ENCODE data around the gene MPIG6B. TPM values are rescaled to one million over a fixed set of nuclear protein-coding genes. Genes with fewer than 3 reads are reported as not detected.

Gene MPIG6B, protein sequence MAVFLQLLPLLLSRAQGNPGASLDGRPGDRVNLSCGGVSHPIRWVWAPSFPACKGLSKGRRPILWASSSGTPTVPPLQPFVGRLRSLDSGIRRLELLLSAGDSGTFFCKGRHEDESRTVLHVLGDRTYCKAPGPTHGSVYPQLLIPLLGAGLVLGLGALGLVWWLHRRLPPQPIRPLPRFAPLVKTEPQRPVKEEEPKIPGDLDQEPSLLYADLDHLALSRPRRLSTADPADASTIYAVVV
- not detected in 2 replicates for total RNA-seq

DNA sequence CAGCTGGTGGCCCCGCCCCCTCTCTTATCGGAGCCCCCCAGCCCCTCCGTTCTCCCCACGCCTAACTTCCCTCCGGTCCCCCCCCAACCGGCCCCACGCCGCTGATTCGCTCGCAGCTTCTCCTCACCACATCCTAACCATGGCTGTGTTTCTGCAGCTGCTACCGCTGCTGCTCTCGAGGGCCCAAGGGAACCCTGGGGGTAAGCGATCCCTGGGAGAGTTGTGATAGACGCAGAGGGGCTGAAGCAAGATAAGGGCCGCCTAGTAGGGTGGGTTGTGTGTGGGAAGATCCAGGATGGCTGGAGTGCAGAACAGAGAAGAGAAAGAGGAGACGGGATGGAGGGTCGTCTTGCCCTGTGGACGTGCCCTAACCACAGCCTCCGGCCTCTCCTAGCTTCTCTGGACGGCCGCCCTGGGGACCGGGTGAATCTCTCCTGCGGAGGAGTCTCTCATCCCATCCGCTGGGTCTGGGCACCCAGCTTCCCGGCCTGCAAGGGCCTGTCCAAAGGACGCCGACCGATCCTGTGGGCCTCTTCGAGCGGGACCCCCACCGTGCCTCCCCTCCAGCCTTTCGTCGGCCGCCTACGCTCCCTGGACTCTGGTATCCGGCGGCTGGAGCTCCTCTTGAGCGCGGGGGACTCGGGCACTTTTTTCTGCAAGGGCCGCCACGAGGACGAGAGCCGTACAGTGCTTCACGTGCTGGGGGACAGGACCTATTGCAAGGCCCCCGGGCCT is at the start of gene MPIG6B:
MPIG6B (plus strand) TSS at position 129 of the 735 bp plus-strand sequence; CDS start at position 140, 11 bp downstream.

DNA sequence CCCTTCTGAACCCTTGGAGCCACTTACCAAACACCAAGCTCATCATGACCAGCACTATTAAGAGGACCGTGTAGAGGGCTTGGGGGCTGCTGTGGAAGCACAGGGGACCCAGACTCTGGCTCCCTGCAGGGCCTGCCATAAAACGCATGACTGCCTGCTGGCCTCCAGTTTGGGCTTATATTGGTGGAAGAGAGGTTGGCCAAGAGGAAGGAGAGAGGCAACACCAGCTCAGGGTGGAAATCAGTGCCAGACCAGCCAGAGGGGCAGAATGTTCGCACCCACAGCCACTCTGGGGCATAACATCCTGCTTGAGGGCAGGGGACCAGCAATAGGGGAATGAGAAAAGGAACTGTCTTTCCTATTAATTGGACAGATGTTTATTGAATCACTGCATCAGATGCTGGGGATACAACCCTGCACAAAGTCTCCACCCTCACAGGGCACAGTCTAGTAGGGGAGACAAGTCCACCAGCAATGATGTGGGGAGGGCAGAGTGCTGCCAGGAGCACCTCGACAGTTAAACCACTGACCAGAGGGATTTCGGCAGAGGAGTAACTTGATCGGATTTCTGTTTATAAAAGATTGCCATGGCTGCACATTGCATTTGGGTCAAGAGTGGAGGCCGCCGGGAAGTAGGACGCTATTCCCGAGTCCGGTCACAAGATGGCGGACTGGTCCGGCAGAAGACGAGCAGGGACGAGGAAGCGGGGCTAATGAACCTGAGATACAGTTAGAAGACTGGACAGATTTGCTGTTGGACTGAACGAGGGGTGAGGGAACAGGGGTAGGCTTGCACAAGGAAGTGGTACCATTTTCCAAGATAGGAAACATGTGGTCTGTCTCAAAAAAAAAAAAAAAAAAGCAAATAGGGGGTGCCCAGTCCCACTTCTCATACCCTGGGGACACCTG is 42.7 kb upstream of the MPIG6B start, which contains the start of gene LY6G5C:
LY6G5C (minus strand) TSS at position 842 of the 909 bp plus-strand sequence; CDS start at position 148, 694 bp downstream.

DNA sequence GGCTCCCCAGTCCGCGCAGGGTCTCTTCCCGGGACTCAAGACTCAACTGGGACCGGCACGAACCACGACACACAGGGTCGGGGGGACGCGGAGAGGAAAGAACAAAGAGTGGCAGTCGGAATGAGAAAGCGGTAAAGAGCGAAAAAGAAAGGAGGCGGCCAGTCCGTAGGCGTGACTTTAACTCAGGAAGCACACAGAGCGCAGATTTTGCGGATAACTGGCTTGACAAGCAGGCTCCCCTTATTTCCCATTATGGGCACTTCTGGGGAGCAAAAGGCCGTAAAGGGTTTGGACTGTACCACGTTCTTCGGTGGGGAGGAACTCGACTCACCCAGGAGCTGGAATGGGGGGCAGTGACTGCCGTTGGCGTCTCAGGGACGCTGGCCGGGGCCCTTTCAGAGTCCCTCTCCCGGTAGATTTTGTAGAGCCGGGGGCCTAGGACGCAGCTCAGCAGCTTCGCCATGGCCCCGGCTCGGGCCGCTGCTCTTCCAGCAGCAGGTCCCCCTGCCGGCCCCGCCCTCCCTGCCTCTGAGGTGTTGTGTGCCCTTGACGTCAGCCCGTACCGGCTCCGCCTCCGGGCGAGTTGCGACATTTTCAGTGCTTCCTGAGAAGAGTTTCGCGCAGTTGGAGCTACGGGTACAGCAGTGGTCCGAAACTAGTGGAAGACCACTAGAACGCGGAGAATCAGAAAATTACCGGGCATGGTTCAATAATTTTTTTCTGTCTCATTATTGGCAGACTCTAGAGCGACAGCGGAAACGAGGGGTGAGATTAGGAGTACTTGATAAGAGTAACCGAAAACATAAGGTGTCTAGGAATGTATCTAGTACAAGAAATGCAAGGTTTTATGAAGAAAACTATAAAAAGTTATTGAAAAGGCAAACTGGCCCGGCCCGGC is 20.1 kb upstream of the MPIG6B start, which contains the start of gene ABHD16A:
ABHD16A (minus strand) TSS at position 506 of the 898 bp plus-strand sequence; CDS start at position 463, 43 bp downstream.

DNA sequence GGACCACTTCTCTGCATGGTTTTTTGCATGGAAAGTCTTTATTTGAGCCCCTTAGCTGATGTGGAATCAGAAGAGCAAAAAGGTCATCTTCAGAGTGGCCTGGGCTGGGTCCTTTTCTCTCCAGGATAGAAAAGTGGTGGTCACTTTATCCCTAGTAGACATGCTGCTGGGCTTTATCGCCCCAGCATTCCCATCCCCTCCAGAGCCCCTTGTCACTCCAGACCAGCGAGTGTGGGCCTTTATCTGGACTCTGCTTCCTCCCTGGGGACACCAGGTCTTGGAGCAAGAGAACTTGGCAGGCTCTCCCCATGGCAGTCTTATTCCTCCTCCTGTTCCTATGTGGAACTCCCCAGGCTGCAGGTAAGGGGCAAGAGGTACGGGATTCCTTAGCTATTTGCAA is 16.6 kb upstream of the MPIG6B start, which contains the start of gene LY6G6F:
LY6G6F (plus strand) TSS at position 268 of the 400 bp plus-strand sequence; CDS start at position 309, 41 bp downstream.

DNA sequence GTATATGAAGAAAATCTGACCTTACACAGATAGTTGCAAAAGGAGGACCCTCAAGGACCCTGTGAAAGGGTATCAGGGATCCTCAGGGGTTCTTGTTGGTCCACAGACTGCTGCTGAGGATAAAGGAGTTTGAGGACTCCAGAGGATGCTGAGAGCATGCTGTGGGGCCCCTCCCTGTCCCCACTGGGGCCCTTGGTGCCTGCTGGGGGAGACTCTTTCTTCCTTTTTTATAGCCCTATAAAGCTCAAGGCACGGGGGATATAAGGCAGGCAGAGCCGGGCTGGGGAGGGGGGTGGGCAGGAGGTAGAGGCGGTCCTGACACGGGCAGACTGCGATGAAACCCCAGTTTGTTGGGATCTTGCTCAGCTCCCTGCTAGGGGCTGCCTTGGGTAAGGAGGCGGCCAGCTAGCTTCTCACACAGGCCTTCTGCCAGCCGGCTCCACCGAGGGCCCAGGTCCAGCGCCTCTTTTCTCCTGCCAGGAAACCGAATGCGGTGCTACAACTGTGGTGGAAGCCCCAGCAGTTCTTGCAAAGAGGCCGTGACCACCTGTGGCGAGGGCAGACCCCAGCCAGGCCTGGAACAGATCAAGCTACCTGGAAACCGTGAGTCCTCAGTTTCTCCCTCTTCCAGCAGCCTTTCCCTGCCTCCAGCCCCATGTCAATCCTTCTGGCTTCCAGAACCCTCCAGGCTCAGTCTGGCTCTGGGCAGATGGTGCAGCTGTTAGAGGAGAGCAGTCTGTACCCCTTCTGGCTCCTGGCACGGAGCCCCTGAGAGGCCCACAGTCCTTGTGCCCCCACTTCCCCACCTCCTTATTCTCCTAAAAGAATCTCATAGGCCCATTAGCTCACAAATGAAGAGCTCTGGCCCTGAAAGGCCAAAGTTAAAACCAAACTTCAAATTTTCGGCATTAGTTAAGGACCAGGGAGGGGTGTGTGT is 7.9 kb upstream of the MPIG6B start, which contains the start of gene LY6G6D:
LY6G6D (plus strand) TSS at position 327 of the 937 bp plus-strand sequence; CDS start at position 335, 8 bp downstream.

DNA sequence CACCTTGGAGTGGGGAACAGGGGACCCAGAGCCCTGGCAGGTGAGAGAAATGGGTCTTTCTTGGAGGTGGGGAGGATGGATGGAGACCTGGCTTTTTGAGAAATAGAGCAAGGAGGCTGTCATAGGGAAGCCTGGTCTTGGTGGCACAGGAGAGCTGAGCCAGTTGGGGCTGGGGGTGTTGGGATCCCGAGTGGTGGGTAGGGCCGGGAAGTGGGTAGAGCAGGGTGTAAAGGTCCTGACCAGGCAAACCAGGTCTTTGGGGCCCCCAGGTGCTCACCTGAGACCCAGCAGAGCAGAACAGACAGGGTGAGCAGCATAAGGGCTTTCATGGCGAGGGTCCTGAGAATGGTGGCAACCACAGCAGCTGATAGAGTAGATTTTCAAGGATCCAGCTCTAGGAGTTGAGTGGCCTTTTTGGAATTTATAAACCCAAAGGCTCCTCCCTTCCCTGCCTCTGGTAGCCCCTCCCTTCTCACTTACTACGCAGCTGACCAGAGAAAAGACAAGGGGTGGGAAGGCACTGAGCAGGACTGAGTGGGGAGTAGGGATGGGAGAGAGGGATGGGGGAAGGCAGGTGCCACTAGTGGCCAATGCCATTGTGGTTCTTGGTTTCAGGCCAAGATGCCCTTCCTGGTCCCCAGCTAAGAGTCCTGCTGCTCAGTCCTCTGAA is 1.7 kb upstream of the MPIG6B start, which contains the start of gene LY6G6C:
LY6G6C (minus strand) TSS at position 396 of the 670 bp plus-strand sequence; CDS start at position 329, 67 bp downstream.

DNA sequence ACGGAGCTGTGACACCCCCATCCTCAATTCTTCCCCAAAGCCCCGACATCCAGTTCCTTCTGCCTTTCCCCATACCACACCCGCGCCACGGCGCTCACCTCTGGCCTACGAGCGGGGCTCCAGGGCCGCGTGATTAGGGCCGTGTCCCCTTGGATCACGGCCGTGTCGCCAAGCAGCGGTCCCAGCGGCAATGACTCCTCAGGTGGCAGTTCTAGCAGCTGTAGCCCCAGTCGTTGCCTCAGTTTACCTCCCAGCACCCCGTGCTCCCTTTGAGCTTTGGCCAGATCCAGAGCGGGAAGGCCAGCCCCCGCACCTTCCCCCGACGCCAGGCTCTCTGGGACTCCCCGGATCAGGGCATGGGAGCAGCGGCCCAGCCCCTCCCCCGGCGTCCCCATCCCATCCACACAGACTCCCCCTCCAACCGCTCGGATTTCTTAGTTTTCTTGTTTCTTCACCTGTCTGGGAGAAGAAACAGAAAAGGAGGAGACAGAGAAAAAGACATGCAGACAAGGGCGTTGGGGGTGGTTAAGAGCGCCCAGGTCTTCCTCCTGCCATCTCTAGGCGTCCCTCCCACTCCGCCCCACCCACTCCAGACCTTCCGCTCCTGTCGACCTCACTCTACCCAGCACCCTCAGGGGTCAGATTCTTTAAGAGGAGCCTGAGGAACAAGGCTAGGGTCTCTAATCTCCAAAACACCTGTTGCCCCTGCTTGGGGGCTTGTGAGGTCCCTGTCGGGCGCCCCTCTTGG is 5.8 kb downstream of the MPIG6B start, which contains the start of gene DDAH2:
DDAH2 (minus strand) TSS at position 533 of the 748 bp plus-strand sequence; CDS start at position 395, 138 bp downstream.

DNA sequence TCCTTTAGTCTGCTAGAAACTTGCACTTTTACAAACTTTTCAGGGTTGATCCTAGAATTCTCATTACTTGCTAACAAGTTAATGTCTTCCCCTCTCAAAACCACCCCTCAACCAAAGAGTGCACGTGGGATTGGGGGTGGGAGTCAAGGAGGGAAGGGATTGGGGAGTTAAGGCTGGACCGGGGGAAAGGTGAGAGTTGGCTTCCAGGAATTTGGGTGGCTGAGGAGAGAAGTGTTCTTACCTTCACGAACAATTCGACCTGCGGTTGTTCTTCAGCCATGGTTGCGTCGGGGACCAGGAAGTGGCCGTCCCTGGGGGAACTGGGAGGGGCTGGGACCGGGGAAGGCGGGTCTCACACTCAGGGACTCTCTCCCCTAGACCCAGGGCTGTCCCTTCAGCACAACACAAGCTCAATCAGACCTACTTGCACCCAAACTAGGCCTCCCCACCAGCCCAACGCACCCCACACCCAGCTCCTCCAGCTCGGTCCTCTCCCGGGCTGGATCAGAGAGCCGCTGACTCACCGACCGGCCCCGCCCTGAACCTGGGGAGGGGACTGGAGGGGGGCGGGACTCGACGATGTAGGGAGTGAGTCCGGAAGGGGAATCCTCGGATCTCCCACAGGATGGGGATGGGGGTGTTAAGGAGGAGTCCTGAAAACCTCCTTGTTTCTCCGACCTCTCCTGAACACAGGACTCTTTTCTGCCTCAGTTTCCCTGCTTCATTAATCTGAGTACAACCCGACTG is 13.0 kb downstream of the MPIG6B start, which contains the start of gene CLIC1:
CLIC1 (minus strand) TSS at position 510 of the 747 bp plus-strand sequence; CDS start at position 280, 230 bp downstream.

DNA sequence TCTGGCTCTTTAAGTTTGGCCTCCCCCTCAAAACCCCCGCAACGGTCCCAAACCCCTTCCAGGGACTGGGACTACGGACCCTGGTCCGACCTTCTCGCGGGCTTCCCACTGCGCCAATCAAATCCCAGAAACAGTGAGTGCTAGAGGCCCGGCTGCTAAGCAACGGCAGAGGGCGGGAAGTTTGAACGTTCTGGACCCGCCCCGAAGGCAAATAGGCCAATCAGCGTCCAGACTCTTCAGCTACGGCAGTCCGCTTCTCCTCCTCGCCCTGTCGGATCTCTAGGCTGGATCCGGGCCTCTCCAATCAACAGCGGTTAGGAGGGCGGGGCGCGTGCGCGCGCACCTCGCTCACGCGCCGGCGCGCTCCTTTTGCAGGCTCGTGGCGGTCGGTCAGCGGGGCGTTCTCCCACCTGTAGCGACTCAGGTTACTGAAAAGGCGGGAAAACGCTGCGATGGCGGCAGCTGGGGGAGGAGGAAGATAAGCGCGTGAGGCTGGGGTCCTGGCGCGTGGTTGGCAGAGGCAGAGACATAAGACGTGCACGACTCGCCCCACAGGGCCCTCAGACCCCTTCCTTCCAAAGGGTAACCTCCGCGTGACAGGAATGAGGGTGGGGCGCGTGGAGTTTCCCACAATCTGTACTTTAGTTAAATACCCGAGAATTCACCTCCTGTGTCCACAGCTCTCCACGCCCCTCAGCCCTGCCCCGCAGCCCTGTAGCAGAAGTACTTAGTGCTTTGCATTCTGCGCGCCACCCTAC is 16.6 kb downstream of the MPIG6B start, which contains the start of gene MSH5:
MSH5 (plus strand) TSS at position 367 of the 758 bp plus-strand sequence. CDS start 462 bp downstream, outside the sequence.

DNA sequence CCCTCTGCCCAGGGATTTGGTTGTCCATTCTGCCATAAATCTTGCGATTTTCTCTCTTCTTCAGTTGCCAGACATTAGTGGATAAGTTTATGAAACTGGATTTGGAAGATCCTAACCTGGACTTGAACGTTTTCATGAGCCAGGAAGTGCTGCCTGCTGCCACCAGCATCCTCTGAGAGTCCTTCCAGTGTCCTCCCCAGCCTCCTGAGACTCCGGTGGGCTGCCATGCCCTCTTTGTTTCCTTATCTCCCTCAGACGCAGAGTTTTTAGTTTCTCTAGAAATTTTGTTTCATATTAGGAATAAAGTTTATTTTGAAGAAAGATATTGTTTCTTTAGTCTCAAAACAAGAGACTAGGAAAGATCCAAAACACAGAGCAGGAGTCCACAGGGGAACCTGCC is 39.2 kb downstream of the MPIG6B start, which contains the start of gene SAPCD1:
SAPCD1 (plus strand) TSS at position 301 of the 400 bp plus-strand sequence. CDS start 399 bp downstream, outside the sequence.

Other genes with a start within 250 kb of the MPIG6B start
- 1.8 and 23.1 TPM in 2 replicates for gene MICB, start 225.2 kb upstream of the MPIG6B start, total RNA-seq
- not detected in 2 replicates for gene MCCD1, start 194.4 kb upstream of the MPIG6B start, total RNA-seq
- gene DDX39B, start 181.4 kb upstream of the MPIG6B start, total RNA-seq = 517 and 600 TPM in 2 replicates
- gene ATP6V1G2, start 176.8 kb upstream of the MPIG6B start, total RNA-seq = 4.1 and 5.9 TPM in 2 replicates
- gene NFKBIL1, start 175.8 kb upstream of the MPIG6B start, total RNA-seq = 17.8 and 24.4 TPM in 2 replicates
- not detected in 2 replicates for gene LTA, start 151.1 kb upstream of the MPIG6B start, total RNA-seq
- gene TNF, start 147.8 kb upstream of the MPIG6B start, total RNA-seq = not detected in 2 replicates
- 0.91 TPM in 1 of 2 replicates, not detected in the other for gene LTB, start 140.9 kb upstream of the MPIG6B start, total RNA-seq
- 0.08 TPM in 1 of 2 replicates, not detected in the other for gene LST1, start 137.1 kb upstream of the MPIG6B start, total RNA-seq
- not detected in 2 replicates for gene NCR3, start 130.4 kb upstream of the MPIG6B start, total RNA-seq
- not detected in 2 replicates for gene AIF1, start 108.1 kb upstream of the MPIG6B start, total RNA-seq
- 80.5 and 92.3 TPM in 2 replicates for gene PRRC2A, start 102.7 kb upstream of the MPIG6B start, total RNA-seq
- gene BAG6, start 70.7 kb upstream of the MPIG6B start, total RNA-seq = 217 and 269 TPM in 2 replicates
- gene APOM, start 67.5 kb upstream of the MPIG6B start, total RNA-seq = 1.8 and 3.0 TPM in 2 replicates
- gene C6orf47, start 62.6 kb upstream of the MPIG6B start, total RNA-seq = 16.0 and 18.2 TPM in 2 replicates
- 20.8 and 34.9 TPM in 2 replicates for gene GPANK1, start 58.4 kb upstream of the MPIG6B start, total RNA-seq
- 297 and 307 TPM in 2 replicates for gene CSNK2B, start 57.3 kb upstream of the MPIG6B start, total RNA-seq
- 0.91 and 2.1 TPM in 2 replicates for gene LY6G5B, start 53.4 kb upstream of the MPIG6B start, total RNA-seq
- gene LY6G5C, start 42.3 kb upstream of the MPIG6B start, total RNA-seq = 0.64 and 1.4 TPM in 2 replicates
- gene ABHD16A, start 20.0 kb upstream of the MPIG6B start, total RNA-seq = 28.1 and 28.7 TPM in 2 replicates
- gene LY6G6F, start 16.5 kb upstream of the MPIG6B start, total RNA-seq = not detected in 2 replicates
- gene LY6G6D, start 8.0 kb upstream of the MPIG6B start, total RNA-seq = not detected in 2 replicates
- gene LY6G6C, start 1.6 kb upstream of the MPIG6B start, total RNA-seq = not detected in 2 replicates
- gene DDAH2, start 5.9 kb downstream of the MPIG6B start, total RNA-seq = 41.9 and 42.4 TPM in 2 replicates
- gene CLIC1, start 13.2 kb downstream of the MPIG6B start, total RNA-seq = 281 and 648 TPM in 2 replicates
- 5.0 and 10.5 TPM in 2 replicates for gene MSH5, start 16.6 kb downstream of the MPIG6B start, total RNA-seq
- not detected in 2 replicates for gene SAPCD1, start 39.3 kb downstream of the MPIG6B start, total RNA-seq
- 0.13 TPM in 1 of 2 replicates, not detected in the other for gene VWA7, start 54.0 kb downstream of the MPIG6B start, total RNA-seq
- 44.4 and 93.2 TPM in 2 replicates for gene VARS1, start 72.4 kb downstream of the MPIG6B start, total RNA-seq
- 75.9 and 82.9 TPM in 2 replicates for gene LSM2, start 83.6 kb downstream of the MPIG6B start, total RNA-seq
- 0.48 and 0.78 TPM in 2 replicates for gene HSPA1L, start 91.9 kb downstream of the MPIG6B start, total RNA-seq
- gene HSPA1A, start 92.2 kb downstream of the MPIG6B start, total RNA-seq = 54.6 and 130 TPM in 2 replicates
- 56.9 and 72.9 TPM in 2 replicates for gene HSPA1B, start 104.4 kb downstream of the MPIG6B start, total RNA-seq
- 47.8 and 53.7 TPM in 2 replicates for gene NEU1, start 139.4 kb downstream of the MPIG6B start, total RNA-seq
- gene SLC44A4, start 155.6 kb downstream of the MPIG6B start, total RNA-seq = 1.0 TPM in 1 of 2 replicates, not detected in the other
- gene EHMT2, start 174.3 kb downstream of the MPIG6B start, total RNA-seq = 43.0 and 43.1 TPM in 2 replicates
- gene ZBTB12, start 178.7 kb downstream of the MPIG6B start, total RNA-seq = 2.0 and 2.1 TPM in 2 replicates
- gene C2, start 204.3 kb downstream of the MPIG6B start, total RNA-seq = 0.65 and 4.8 TPM in 2 replicates
- 5.2 and 10.7 TPM in 2 replicates for gene CFB, start 222.7 kb downstream of the MPIG6B start, total RNA-seq
- gene NELFE, start 235.6 kb downstream of the MPIG6B start, total RNA-seq = 80.6 and 127 TPM in 2 replicates
- gene SKIC2, start 235.8 kb downstream of the MPIG6B start, total RNA-seq = 40.0 and 43.1 TPM in 2 replicates
- gene DXO, start 248.8 kb downstream of the MPIG6B start, total RNA-seq = 13.3 and 24.6 TPM in 2 replicates

All from epithelial cell of alveolus of lung (primary cell).